Loucy (cell line): ENCODE results near the gene CXCR5.
A peak's percentile ranks its signal among the peaks of the same experiment; 100 is the strongest.

Source experiments
- H2AFZ ChIP-seq: fragments of 200-600 bp; sonication (generic); 2 replicates; pipeline ENCODE4 v1.6.0; 2016; ENCODE audit warnings: antibody characterized with exemption, mild to moderate bottlenecking, low read length, moderate library complexity
- H3F3A ChIP-seq: fragments of 200-600 bp; 2 replicates; pipeline ENCODE4 v1.6.0; 2016; ENCODE audit warnings: antibody characterized with exemption, low read depth, mild to moderate bottlenecking
- H3K27me3 ChIP-seq: fragments of 200-600 bp; sonication (generic); 2 replicates; pipeline ENCODE4 v1.6.1; 2014; ENCODE audit warnings: low read length, mild to moderate bottlenecking; ENCODE audit not compliant: insufficient read depth, poor library complexity, severe bottlenecking
- H3K36me3 ChIP-seq: fragments of 200-600 bp; sonication (generic); 2 replicates; pipeline ENCODE4 v1.6.1; 2016; ENCODE audit warnings: low read length; ENCODE audit not compliant: insufficient read depth
- H3K4me1 ChIP-seq: fragments of 200-600 bp; sonication (generic); 2 replicates; pipeline ENCODE4 v1.5.1; 2014; ENCODE audit warnings: low read length, mild to moderate bottlenecking; ENCODE audit not compliant: insufficient read depth, poor library complexity, severe bottlenecking
- H3K4me2 ChIP-seq: fragments of 200-600 bp; sonication (generic); 2 replicates; pipeline ENCODE4 v1.6.0; 2014; ENCODE audit warnings: antibody characterized with exemption, low read length, low read depth, mild to moderate bottlenecking; ENCODE audit not compliant: poor library complexity, severe bottlenecking
- H3K4me3 ChIP-seq: fragments of 200-600 bp; sonication (generic); 2 replicates; pipeline ENCODE4 v1.5.1; 2014; ENCODE audit warnings: low read length, mild to moderate bottlenecking, mixed read lengths; ENCODE audit not compliant: poor library complexity, severe bottlenecking
- H3K79me2 ChIP-seq: fragments of 200-600 bp; sonication (generic); 2 replicates; pipeline ENCODE4 v1.6.1; 2014; ENCODE audit warnings: low read length; ENCODE audit not compliant: insufficient read depth
- H3K9ac ChIP-seq: fragments of 200-600 bp; sonication (generic); 2 replicates; pipeline ENCODE4 v1.6.0; 2014; ENCODE audit warnings: mild to moderate bottlenecking, low read depth, low read length, moderate library complexity; ENCODE audit not compliant: poor library complexity, severe bottlenecking
- H3K9me2 ChIP-seq: fragments of 200-600 bp; sonication (generic); replicated peaks from 2 replicates; pipeline ENCODE4 v1.6.1; 2016; ENCODE audit warnings: low read depth, low read length, mixed read lengths
- H3K9me3 ChIP-seq: fragments of 200-600 bp; sonication (generic); 2 replicates; pipeline ENCODE4 v1.6.1; 2014; ENCODE audit warnings: mild to moderate bottlenecking, antibody characterized with exemption, low read length, low read depth; ENCODE audit not compliant: insufficient read depth
- H4K20me1 ChIP-seq: fragments of 200-600 bp; sonication (generic); 2 replicates; pipeline ENCODE4 v1.6.0; 2014; ENCODE audit warnings: antibody characterized with exemption, low read length, mild to moderate bottlenecking; ENCODE audit not compliant: insufficient read depth, poor library complexity, severe bottlenecking
- EZH2phosphoT487 ChIP-seq: fragments of 200-600 bp; IDR thresholded peaks from 2 replicates; pipeline ENCODE4 v1.6.1; 2018; ENCODE audit warnings: antibody characterized with exemption, mild to moderate bottlenecking, moderate library complexity, borderline replicate concordance
- TF ChIP-seq, protein P1 (sequence below): fragments of 200-600 bp; sonication (generic); conservative IDR thresholded peaks from 2 replicates; pipeline ENCODE4 v1.5.1; 2014; ENCODE audit warnings: mild to moderate bottlenecking, antibody characterized with exemption, low read length

Gene CXCR5

DNA sequence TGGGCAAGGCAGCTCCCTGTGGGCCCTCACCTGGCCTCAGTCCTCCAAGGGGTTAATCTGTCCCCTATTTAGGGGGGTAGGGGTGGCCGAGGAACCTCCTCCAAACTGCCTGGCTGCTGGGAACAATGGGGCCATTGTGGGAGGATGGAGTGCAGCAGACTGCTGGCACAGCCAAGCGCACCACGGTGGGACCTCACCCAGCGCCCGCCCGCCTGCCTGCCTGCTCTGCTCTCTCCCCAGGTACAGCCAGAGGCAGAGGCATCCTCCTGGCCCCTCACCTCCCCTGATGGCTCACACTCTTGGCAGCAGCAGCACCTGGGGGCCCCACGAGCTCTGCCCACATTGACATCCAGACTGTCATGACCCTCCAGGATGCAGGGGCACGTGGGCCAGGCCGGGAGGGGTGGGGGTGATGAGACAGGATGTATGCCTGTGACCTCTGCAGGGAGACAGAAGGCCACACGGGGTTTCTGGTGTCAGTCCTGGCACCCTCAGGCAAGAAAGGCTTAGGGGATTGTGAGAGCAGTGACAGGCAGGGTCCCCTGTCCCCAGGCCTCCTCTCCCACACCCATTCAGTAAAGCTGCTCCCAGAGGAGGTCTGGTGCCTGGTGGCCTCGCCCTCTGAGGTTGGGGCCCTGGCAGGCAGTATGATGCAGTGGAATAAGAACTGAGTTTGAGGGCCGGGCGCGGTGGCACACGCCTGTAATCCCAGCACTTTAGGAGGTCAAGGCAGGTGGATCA, 30.7 kb downstream of the CXCR5 start:
- H4K20me1 ChIP-seq = no peaks in the 10 kb centered on the region
- H2AFZ ChIP-seq = no peak overlapping the region
- H3K27me3 ChIP-seq = no peaks in the 10 kb centered on the region
- no peaks in the 10 kb centered on the region for H3K36me3 ChIP-seq
- no peaks in the 10 kb centered on the region for H3K9me2 ChIP-seq
- peaks cover 77% of the 10 kb centered on the region for H3K4me1 ChIP-seq
- no peaks in the 10 kb centered on the region for H3K9me3 ChIP-seq
- 0 out of 2 replicates have a peak, but pooled peaks cover 4% of the 10 kb centered on the region for H3F3A ChIP-seq
- TF ChIP-seq, protein P1, sequence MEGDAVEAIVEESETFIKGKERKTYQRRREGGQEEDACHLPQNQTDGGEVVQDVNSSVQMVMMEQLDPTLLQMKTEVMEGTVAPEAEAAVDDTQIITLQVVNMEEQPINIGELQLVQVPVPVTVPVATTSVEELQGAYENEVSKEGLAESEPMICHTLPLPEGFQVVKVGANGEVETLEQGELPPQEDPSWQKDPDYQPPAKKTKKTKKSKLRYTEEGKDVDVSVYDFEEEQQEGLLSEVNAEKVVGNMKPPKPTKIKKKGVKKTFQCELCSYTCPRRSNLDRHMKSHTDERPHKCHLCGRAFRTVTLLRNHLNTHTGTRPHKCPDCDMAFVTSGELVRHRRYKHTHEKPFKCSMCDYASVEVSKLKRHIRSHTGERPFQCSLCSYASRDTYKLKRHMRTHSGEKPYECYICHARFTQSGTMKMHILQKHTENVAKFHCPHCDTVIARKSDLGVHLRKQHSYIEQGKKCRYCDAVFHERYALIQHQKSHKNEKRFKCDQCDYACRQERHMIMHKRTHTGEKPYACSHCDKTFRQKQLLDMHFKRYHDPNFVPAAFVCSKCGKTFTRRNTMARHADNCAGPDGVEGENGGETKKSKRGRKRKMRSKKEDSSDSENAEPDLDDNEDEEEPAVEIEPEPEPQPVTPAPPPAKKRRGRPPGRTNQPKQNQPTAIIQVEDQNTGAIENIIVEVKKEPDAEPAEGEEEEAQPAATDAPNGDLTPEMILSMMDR = no peak
- TF ChIP-seq EZH2phosphoT487 = no peak
- peak overlapping the region; percentile 71 for H3K4me3 ChIP-seq
- H3K79me2 ChIP-seq = peaks cover 68% of the 10 kb centered on the region
- H3K9ac ChIP-seq = peak overlapping the region; percentile 84
- H3K4me2 ChIP-seq = peak overlapping the region; percentile 98

DNA sequence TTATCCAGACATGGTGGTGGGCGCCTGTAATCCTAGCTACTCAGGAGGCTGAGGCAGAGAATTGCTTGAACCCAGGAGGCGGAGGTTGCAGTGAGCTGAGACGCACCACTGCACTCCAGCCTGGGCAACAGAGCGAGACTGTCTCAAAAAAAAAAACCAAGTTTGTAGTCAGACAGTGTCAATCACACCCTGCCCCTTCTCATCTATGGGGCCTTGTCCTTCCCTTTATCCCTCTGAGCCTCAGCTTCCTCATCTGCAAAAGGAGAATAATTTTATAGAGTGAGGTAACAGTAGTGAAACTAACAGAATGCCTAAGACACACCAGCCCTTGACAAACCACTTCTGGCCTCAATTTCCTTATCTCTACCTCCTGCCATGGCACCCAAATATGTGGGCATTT, 31.3 kb downstream of the CXCR5 start:
- H3K27me3 ChIP-seq = no peaks in the 10 kb centered on the region
- H3K9me3 ChIP-seq = no peaks in the 10 kb centered on the region
- H3F3A ChIP-seq = 0 out of 2 replicates have a peak, but pooled peaks cover 4% of the 10 kb centered on the region
- no peaks in the 10 kb centered on the region for H3K36me3 ChIP-seq
- peak overlapping the region; percentile 98 for H3K4me2 ChIP-seq
- H3K4me3 ChIP-seq = peak overlapping the region; percentile 71
- H2AFZ ChIP-seq = no peak overlapping the region
- peaks cover 84% of the 10 kb centered on the region for H3K4me1 ChIP-seq
- peak overlapping the region; percentile 84 for H3K9ac ChIP-seq
- peaks cover 68% of the 10 kb centered on the region for H3K79me2 ChIP-seq
- no peaks in the 10 kb centered on the region for H4K20me1 ChIP-seq
- TF ChIP-seq, protein P1 = no peak
- TF ChIP-seq EZH2phosphoT487 = no peak
- H3K9me2 ChIP-seq = no peaks in the 10 kb centered on the region

DNA sequence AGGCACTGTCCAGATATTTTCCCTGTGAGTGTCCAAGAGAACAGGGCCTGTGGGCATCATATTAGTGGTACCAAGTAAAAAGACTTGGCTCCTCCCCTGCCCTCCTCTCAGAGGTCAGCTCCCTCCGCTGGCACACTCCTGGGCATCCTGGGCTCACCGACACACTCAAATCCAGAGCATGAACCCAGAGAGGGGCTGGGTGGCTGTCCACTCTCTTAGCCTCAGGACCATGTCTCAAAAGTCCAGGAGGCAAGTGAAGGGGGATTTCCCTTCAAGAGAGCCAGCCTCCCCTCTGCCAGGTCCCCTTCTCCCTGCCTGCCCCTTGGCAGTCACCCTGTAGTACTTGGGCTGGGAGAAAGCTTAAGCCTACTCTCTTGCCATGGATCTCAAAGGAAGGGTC, 31.7 kb downstream of the CXCR5 start:
- Histone ChIP-seq H3K79me2 (peaks cover 72% of the 10 kb centered on the region), H3K4me1 (peaks cover 86% of the 10 kb centered on the region), H3K36me3 (no peaks in the 10 kb centered on the region), H3F3A (0 out of 2 replicates have a peak, but pooled peaks cover 4% of the 10 kb centered on the region), H3K9ac (peak overlapping the region; percentile 84), H3K4me2 (peak overlapping the region; percentile 98), H4K20me1 (no peaks in the 10 kb centered on the region), H3K9me3 (no peaks in the 10 kb centered on the region), H3K9me2 (no peaks in the 10 kb centered on the region), H3K27me3 (no peaks in the 10 kb centered on the region), H3K4me3 (peak overlapping the region; percentile 22), H2AFZ (no peak overlapping the region)
- no peak for TF ChIP-seq EZH2phosphoT487
